HEK293 (cell line): ENCODE measurements around the gene LGR5.

ENCODE experiments used
- HOXC10 ChIP-seq: sonication (generic); formaldehyde crosslinking; IDR thresholded peaks from 2 replicates; pipeline ENCODE4 v1.8.1; 2023; ENCODE audit warnings: mild to moderate bottlenecking, missing genetic modification reagents
- KLF1 ChIP-seq: fragments of 450-650 bp; formaldehyde crosslinking; IDR thresholded peaks from 2 replicates; pipeline ENCODE4 v1.5.1; 2016; ENCODE audit warnings: missing biosample characterization, missing genetic modification characterization
- KLF9 ChIP-seq: fragments of 450-650 bp; formaldehyde crosslinking; IDR thresholded peaks from 2 replicates; pipeline ENCODE4 v1.5.1; 2016; ENCODE audit warnings: missing biosample characterization, missing genetic modification characterization, low read depth
- MZF1 ChIP-seq: fragments of 450-650 bp; formaldehyde crosslinking; IDR thresholded peaks from 2 replicates; pipeline ENCODE4 v1.5.1; 2017; ENCODE audit warnings: missing biosample characterization, missing genetic modification characterization, borderline replicate concordance
- WT1 ChIP-seq: fragments of 450-650 bp; formaldehyde crosslinking; IDR thresholded peaks from 2 replicates; pipeline ENCODE4 v1.5.1; 2016; ENCODE audit warnings: missing biosample characterization, missing genetic modification characterization
- ZBTB48 ChIP-seq: fragments of 450-650 bp; formaldehyde crosslinking; IDR thresholded peaks from 2 replicates; pipeline ENCODE4 v1.5.1; 2016; ENCODE audit warnings: missing biosample characterization, missing genetic modification characterization
- ZFP69B ChIP-seq: fragments of 450-650 bp; formaldehyde crosslinking; IDR thresholded peaks from 2 replicates; pipeline ENCODE4 v1.5.1; 2016; ENCODE audit warnings: missing biosample characterization, missing genetic modification characterization
- ZIC2 ChIP-seq: fragments of 450-650 bp; formaldehyde crosslinking; IDR thresholded peaks from 2 replicates; pipeline ENCODE4 v1.5.1; 2016; ENCODE audit warnings: missing biosample characterization, missing genetic modification characterization
- ZNF132 ChIP-seq: fragments of 450-650 bp; formaldehyde crosslinking; IDR thresholded peaks from 2 replicates; pipeline ENCODE4 v1.5.1; 2017; ENCODE audit warnings: missing biosample characterization, missing genetic modification characterization, borderline replicate concordance
- ZNF155 ChIP-seq: fragments of 450-650 bp; formaldehyde crosslinking; IDR thresholded peaks from 2 replicates; pipeline ENCODE4 v1.5.1; 2016; ENCODE audit warnings: missing biosample characterization, missing genetic modification characterization
- ZNF157 ChIP-seq: fragments of 450-650 bp; formaldehyde crosslinking; IDR thresholded peaks from 2 replicates; pipeline ENCODE4 v1.5.1; 2016; ENCODE audit warnings: missing biosample characterization, missing genetic modification characterization
- ZNF23 ChIP-seq: fragments of 450-650 bp; formaldehyde crosslinking; IDR thresholded peaks from 2 replicates; pipeline ENCODE4 v1.5.1; 2016; ENCODE audit warnings: missing biosample characterization, missing genetic modification characterization, borderline replicate concordance
- ZNF266 ChIP-seq: fragments of 450-650 bp; formaldehyde crosslinking; IDR thresholded peaks from 2 replicates; pipeline ENCODE4 v1.5.1; 2016; ENCODE audit warnings: missing biosample characterization, missing genetic modification characterization, low read depth
- ZNF324 ChIP-seq: fragments of 450-650 bp; formaldehyde crosslinking; IDR thresholded peaks from 2 replicates; pipeline ENCODE4 v1.5.1; 2016; ENCODE audit warnings: missing biosample characterization, missing genetic modification characterization
- ZNF394 ChIP-seq: fragments of 450-650 bp; formaldehyde crosslinking; IDR thresholded peaks from 2 replicates; pipeline ENCODE4 v1.5.1; 2016; ENCODE audit warnings: missing biosample characterization, missing genetic modification characterization, mild to moderate bottlenecking, moderate library complexity, borderline replicate concordance
- ZNF510 ChIP-seq: fragments of 450-650 bp; formaldehyde crosslinking; IDR thresholded peaks from 2 replicates; pipeline ENCODE4 v1.5.1; 2018; ENCODE audit warnings: mild to moderate bottlenecking, missing genetic modification characterization, missing biosample characterization; ENCODE audit not compliant: insufficient replicate concordance
- ZNF530 ChIP-seq: fragments of 450-650 bp; formaldehyde crosslinking; IDR thresholded peaks from 2 replicates; pipeline ENCODE4 v1.5.1; 2016; ENCODE audit warnings: low read depth, missing biosample characterization, missing genetic modification characterization
- ZNF544 ChIP-seq: fragments of 450-650 bp; formaldehyde crosslinking; IDR thresholded peaks from 2 replicates; pipeline ENCODE4 v1.5.0; 2017; ENCODE audit warnings: missing biosample characterization, missing genetic modification characterization
- ZNF560 ChIP-seq: fragments of 450-650 bp; formaldehyde crosslinking; IDR thresholded peaks from 2 replicates; pipeline ENCODE4 v1.5.1; 2017; ENCODE audit warnings: missing biosample characterization, missing genetic modification characterization, borderline replicate concordance
- ZNF561 ChIP-seq: fragments of 450-650 bp; IDR thresholded peaks from 2 replicates; pipeline ENCODE4 v1.5.1; 2018; ENCODE audit warnings: missing biosample characterization, missing genetic modification characterization, borderline replicate concordance
- ZNF571 ChIP-seq: fragments of 450-650 bp; formaldehyde crosslinking; IDR thresholded peaks from 2 replicates; pipeline ENCODE4 v1.5.0; 2017; ENCODE audit warnings: missing biosample characterization, missing genetic modification characterization
- ZNF585B ChIP-seq: fragments of 450-650 bp; formaldehyde crosslinking; IDR thresholded peaks from 2 replicates; pipeline ENCODE4 v1.5.1; 2016; ENCODE audit warnings: missing biosample characterization, missing genetic modification characterization
- ZNF670 ChIP-seq: fragments of 450-650 bp; formaldehyde crosslinking; IDR thresholded peaks from 2 replicates; pipeline ENCODE4 v1.5.1; 2016; ENCODE audit warnings: missing biosample characterization, missing genetic modification characterization, low read depth
- ZNF76 ChIP-seq: fragments of 450-650 bp; formaldehyde crosslinking; IDR thresholded peaks from 2 replicates; pipeline ENCODE4; 2016; ENCODE audit warnings: low read depth, missing biosample characterization, missing genetic modification characterization, borderline replicate concordance
- ZNF776 ChIP-seq: fragments of 450-650 bp; formaldehyde crosslinking; IDR thresholded peaks from 2 replicates; pipeline ENCODE4 v1.5.0; 2017; ENCODE audit warnings: missing biosample characterization, missing genetic modification characterization, borderline replicate concordance
- ZNF792 ChIP-seq: fragments of 450-650 bp; formaldehyde crosslinking; IDR thresholded peaks from 2 replicates; pipeline ENCODE4 v1.5.1; 2016; ENCODE audit warnings: missing biosample characterization, missing genetic modification characterization
- ZSCAN23 ChIP-seq: fragments of 450-650 bp; formaldehyde crosslinking; IDR thresholded peaks from 2 replicates; pipeline ENCODE4 v1.5.1; 2016; ENCODE audit warnings: missing biosample characterization, missing genetic modification characterization
- ZXDB ChIP-seq: fragments of 450-650 bp; formaldehyde crosslinking; IDR thresholded peaks from 2 replicates; pipeline ENCODE4 v1.5.1; 2016; ENCODE audit warnings: missing biosample characterization, missing genetic modification characterization
- TF ChIP-seq, protein P1 (sequence below): fragments of 450-650 bp; formaldehyde crosslinking; IDR thresholded peaks from 2 replicates; pipeline ENCODE4 v1.5.1; 2016; ENCODE audit warnings: missing biosample characterization, missing genetic modification characterization
- TF ChIP-seq, protein P2 (sequence below): fragments of 450-650 bp; formaldehyde crosslinking; IDR thresholded peaks from 2 replicates; pipeline ENCODE4 v1.5.1; 2016; ENCODE audit warnings: missing biosample characterization, missing genetic modification characterization
- TF ChIP-seq, protein P3 (sequence below): fragments of 450-650 bp; formaldehyde crosslinking; IDR thresholded peaks from 2 replicates; pipeline ENCODE4 v1.5.1; 2016; ENCODE audit warnings: missing biosample characterization, missing genetic modification characterization
- TF ChIP-seq, protein P4 (sequence below): fragments of 450-650 bp; formaldehyde crosslinking; conservative IDR thresholded peaks from 2 replicates; pipeline ENCODE4 v1.5.1; 2016; ENCODE audit warnings: low read depth, missing biosample characterization, missing genetic modification characterization

LGR5 gene

DNA sequence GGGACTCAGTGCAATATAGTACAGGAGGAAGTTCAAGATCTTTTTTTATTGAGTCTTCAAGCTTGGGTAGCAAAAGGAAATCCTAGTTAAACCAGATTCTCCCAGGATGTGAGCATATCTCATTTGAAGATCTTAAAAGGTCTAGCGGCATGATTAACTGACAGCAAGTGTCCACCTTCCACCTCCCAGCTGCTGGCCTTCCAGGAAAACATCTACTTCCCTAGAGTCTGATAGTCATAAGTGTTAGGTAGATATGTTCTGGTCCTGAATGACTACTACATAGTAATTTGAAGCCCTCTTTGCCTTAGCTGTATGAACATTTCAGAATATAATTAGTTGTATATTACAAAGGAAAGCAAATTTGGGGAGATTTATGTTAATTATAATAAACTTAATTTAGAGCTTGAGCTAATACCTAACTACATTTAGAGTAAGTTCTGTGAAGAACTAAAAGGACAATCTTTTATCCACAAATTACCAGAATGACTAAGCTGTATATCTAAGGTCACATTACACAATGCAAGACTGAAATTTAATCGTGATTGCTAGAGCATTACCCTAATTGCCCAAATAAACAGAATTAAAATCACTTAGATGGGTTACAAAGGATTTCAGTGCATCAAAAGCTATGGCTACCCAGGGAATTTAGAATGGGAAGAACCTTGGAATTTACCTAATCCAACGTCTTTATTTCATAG lies 9.9 kb downstream of the LGR5 start (continued):
- TF ChIP-seq ZNF155 (no peak), ZNF266 (tag by site-specific recombination) (no peak), MZF1 (no peak), ZNF76 (no peak), ZBTB48 (tag by site-specific recombination) (no peak), ZNF792 (tag by site-specific recombination) (no peak), ZNF324 (tag by site-specific recombination) (no peak), ZNF132 (tag by site-specific recombination) (no peak), WT1 (tag by site-specific recombination) (peak; percentile 76), KLF1 (tag by site-specific recombination) (no peak), ZIC2 (tag by site-specific recombination) (no peak), ZNF157 (tag by site-specific recombination) (no peak), ZNF670 (tag by site-specific recombination) (no peak), ZNF585B (tag by site-specific recombination) (no peak), KLF9 (no peak), ZNF530 (tag by site-specific recombination) (no peak), ZNF544 (no peak), ZNF560 (tag by site-specific recombination) (no peak), ZFP69B (tag by site-specific recombination) (no peak), ZSCAN23 (tag by site-specific recombination) (no peak), ZNF510 (tag by site-specific recombination) (peak; percentile 78), ZNF561 (tag by site-specific recombination) (no peak), ZXDB (tag by site-specific recombination) (no peak), ZNF23 (tag by site-specific recombination) (no peak), ZNF571 (no peak), ZNF394 (no peak), HOXC10 (CRISPR knock-in tag) (no peak), ZNF776 (tag by site-specific recombination) (no peak)
- TF ChIP-seq, protein P1, sequence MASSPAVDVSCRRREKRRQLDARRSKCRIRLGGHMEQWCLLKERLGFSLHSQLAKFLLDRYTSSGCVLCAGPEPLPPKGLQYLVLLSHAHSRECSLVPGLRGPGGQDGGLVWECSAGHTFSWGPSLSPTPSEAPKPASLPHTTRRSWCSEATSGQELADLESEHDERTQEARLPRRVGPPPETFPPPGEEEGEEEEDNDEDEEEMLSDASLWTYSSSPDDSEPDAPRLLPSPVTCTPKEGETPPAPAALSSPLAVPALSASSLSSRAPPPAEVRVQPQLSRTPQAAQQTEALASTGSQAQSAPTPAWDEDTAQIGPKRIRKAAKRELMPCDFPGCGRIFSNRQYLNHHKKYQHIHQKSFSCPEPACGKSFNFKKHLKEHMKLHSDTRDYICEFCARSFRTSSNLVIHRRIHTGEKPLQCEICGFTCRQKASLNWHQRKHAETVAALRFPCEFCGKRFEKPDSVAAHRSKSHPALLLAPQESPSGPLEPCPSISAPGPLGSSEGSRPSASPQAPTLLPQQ (tag by site-specific recombination), result no peak
- TF ChIP-seq, protein P2, sequence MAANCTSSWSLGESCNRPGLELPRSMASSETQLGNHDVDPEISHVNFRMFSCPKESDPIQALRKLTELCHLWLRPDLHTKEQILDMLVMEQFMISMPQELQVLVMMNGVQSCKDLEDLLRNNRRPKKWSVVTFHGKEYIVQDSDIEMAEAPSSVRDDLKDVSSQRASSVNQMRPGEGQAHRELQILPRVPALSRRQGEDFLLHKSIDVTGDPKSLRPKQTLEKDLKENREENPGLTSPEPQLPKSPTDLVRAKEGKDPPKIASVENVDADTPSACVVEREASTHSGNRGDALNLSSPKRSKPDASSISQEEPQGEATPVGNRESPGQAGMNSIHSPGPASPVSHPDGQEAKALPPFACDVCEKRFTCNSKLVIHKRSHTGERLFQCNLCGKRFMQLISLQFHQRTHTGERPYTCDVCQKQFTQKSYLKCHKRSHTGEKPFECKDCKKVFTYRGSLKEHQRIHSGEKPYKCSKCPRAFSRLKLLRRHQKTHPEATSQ (tag by site-specific recombination), result no peak
- TF ChIP-seq, protein P3, sequence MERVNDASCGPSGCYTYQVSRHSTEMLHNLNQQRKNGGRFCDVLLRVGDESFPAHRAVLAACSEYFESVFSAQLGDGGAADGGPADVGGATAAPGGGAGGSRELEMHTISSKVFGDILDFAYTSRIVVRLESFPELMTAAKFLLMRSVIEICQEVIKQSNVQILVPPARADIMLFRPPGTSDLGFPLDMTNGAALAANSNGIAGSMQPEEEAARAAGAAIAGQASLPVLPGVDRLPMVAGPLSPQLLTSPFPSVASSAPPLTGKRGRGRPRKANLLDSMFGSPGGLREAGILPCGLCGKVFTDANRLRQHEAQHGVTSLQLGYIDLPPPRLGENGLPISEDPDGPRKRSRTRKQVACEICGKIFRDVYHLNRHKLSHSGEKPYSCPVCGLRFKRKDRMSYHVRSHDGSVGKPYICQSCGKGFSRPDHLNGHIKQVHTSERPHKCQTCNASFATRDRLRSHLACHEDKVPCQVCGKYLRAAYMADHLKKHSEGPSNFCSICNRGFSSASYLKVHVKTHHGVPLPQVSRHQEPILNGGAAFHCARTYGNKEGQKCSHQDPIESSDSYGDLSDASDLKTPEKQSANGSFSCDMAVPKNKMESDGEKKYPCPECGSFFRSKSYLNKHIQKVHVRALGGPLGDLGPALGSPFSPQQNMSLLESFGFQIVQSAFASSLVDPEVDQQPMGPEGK (tag by site-specific recombination), result no peak
- TF ChIP-seq, protein P4, sequence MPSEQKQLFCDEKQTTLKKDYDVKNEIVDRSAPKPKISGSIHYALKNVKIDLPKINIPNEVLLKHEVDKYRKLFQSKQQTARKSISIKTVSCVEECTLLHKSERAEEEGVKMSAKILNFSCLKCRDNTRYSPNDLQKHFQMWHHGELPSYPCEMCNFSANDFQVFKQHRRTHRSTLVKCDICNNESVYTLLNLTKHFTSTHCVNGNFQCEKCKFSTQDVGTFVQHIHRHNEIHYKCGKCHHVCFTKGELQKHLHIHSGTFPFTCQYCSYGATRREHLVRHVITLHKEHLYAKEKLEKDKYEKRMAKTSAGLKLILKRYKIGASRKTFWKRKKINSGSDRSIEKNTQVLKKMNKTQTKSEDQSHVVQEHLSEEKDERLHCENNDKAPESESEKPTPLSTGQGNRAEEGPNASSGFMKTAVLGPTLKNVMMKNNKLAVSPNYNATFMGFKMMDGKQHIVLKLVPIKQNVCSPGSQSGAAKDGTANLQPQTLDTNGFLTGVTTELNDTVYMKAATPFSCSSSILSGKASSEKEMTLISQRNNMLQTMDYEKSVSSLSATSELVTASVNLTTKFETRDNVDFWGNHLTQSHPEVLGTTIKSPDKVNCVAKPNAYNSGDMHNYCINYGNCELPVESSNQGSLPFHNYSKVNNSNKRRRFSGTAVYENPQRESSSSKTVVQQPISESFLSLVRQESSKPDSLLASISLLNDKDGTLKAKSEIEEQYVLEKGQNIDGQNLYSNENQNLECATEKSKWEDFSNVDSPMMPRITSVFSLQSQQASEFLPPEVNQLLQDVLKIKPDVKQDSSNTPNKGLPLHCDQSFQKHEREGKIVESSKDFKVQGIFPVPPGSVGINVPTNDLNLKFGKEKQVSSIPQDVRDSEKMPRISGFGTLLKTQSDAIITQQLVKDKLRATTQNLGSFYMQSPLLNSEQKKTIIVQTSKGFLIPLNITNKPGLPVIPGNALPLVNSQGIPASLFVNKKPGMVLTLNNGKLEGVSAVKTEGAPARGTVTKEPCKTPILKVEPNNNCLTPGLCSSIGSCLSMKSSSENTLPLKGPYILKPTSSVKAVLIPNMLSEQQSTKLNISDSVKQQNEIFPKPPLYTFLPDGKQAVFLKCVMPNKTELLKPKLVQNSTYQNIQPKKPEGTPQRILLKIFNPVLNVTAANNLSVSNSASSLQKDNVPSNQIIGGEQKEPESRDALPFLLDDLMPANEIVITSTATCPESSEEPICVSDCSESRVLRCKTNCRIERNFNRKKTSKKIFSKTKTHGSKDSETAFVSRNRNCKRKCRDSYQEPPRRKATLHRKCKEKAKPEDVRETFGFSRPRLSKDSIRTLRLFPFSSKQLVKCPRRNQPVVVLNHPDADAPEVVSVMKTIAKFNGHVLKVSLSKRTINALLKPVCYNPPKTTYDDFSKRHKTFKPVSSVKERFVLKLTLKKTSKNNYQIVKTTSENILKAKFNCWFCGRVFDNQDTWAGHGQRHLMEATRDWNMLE (tag by site-specific recombination), result 0 out of 2 replicates have a peak, but pooled peaks have one; percentile 12
